DMS 273 (cell line): Measurements from ENCODE around the gene DDX17.

Experiments used
- DNase-seq: peaks from one replicate; lab custom pipeline; 2025; ENCODE audit not compliant: unreplicated experiment; lab: John Stamatoyannopoulos, UW

DDX17 gene

GRCh38 chr22:38450234-38450797, 55.8 kb downstream of the DDX17 start:
- DNase-seq: no peak

- DNase-seq: no peak
Measured at GRCh38 chr22:38449776-38450175, 56.3 kb downstream of the DDX17 start.

- no peak for DNase-seq
Measured at GRCh38 chr22:38448945-38449745, 57.0 kb downstream of the DDX17 start.

GRCh38 chr22:38446018-38446601, 60.0 kb downstream of the DDX17 start:
- DNase-seq: no peak

- no peak for DNase-seq
Measured at GRCh38 chr22:38444783-38445182, 61.3 kb downstream of the DDX17 start.

- DNase-seq: no peak
Measured at GRCh38 chr22:38443628-38444521, 62.2 kb downstream of the DDX17 start.

- no peak for DNase-seq
Measured at GRCh38 chr22:38442967-38443627, 63.0 kb downstream of the DDX17 start.

GRCh38 chr22:38441620-38442287, 64.4 kb downstream of the DDX17 start:
- no peak for DNase-seq

GRCh38 chr22:38440747-38441350, 65.3 kb downstream of the DDX17 start:
- no peak for DNase-seq

- DNase-seq: no peak
Measured at GRCh38 chr22:38437416-38437815, 68.7 kb downstream of the DDX17 start.

- DNase-seq: no peak
Measured at GRCh38 chr22:38436629-38437395, 69.3 kb downstream of the DDX17 start.

GRCh38 chr22:38435965-38436364, 70.1 kb downstream of the DDX17 start:
- no peak for DNase-seq

GRCh38 chr22:38435010-38435409, 71.1 kb downstream of the DDX17 start:
- no peak for DNase-seq

GRCh38 chr22:38433871-38434270, 72.2 kb downstream of the DDX17 start:
- no peak for DNase-seq
